Psoas muscle (tissue), 8 donors: ENCODE measurements around the gene HOXC10. TPM values are rescaled to one million over a fixed set of nuclear protein-coding genes. Genes with fewer than 3 reads are reported as not detected.

ENCODE experiments used
- ATAC-seq, 4 donors: fragments of 200-7000 bp; cut with Tn5 transposase; one replicate each; pipeline ENCODE4 v1.9.1; 2020; ENCODE audit warnings: moderate library complexity in 3 of 4, mild to moderate bottlenecking in 2 of 4
- DNase-seq, 2 donors: peaks; one replicate each; pipeline ENCODE4 v3.0.0-alpha.2; 2020
- H3K27ac ChIP-seq: fragments of 200-600 bp; one replicate; pipeline ENCODE4 v1.8.0; 2022
- H3K27me3 ChIP-seq, 3 donors: fragments of 200-600 bp in 1 of 3; one replicate each; pipeline versions ENCODE4 v1.6.1 to v1.8.0; 2013 to 2022; ENCODE audit warnings: low read length in 2 of 3, mild to moderate bottlenecking in 2 of 3, moderate library complexity in 1 of 3; ENCODE audit not compliant: insufficient read depth in 3 of 3
- H3K36me3 ChIP-seq, 2 donors: fragments of 200-600 bp in 1 of 2; one replicate each; pipeline versions ENCODE4 v1.6.1 to v1.8.0; 2013 to 2022; ENCODE audit warnings: low read depth in 1 of 2, mild to moderate bottlenecking in 1 of 2, moderate library complexity in 1 of 2; ENCODE audit not compliant: insufficient read depth in 1 of 2
- H3K4me1 ChIP-seq: fragments of 200-600 bp; one replicate; pipeline ENCODE4 v1.8.0; 2022
- H3K4me3 ChIP-seq: fragments of 200-600 bp; one replicate; pipeline ENCODE4 v1.8.0; 2022; ENCODE audit warnings: mild to moderate bottlenecking
- H3K9me3 ChIP-seq: fragments of 200-600 bp; one replicate; pipeline ENCODE4 v1.8.0; 2022
- CTCF ChIP-seq: fragments of 200-600 bp; IDR thresholded peaks from one replicate; pipeline ENCODE4 v1.8.0; 2022; ENCODE audit warnings: antibody characterized with exemption
- WGBS, 3 donors: extraction: QIAGEN DNeasy Blood & Tissue Kit; methylation state at CpG; one replicate each; pipeline versions ENCODE4 v1.1.6 to v1.1.7; 2013; 5-methylcytosine and 5-hydroxymethylcytosine counted together
- intact Hi-C, 2 donors: fragments of 100-400 bp; cut with DNase I; formaldehyde crosslinking; loops; one replicate each; pipeline versions ENCODE4 v1.11.0 to v1.14.2; 2022
- polyA plus RNA-seq, 3 donors: library from polyadenylated mRNA; stranded (reverse); fragments of 200-250 nt; gene quantifications; one replicate each; pipeline ENCODE4 v1.2.3, GENCODE V29; 2013
- total RNA-seq, 4 donors: library from RNA; stranded (reverse); fragmentation: NEBNext Ultra II Directional in 2 of 4; extraction: Animal tissue kit (Norgen Biotek cat#: 25700) in 2 of 4; gene quantifications; one replicate each; pipeline versions ENCODE4 v1.2.1 to v1.2.4, GENCODE V29; 2021 to 2023
- donor health status: healthy with polysubstance abuse.
- donor health status: DM: no; HTN: no; CAD: no; lungs with moderate emphysema.
- donor health status: Bipolar disorder and iron deficiency.
- donor health status: healthy.
- donor health status: DM: yes; HTN: yes; CAD: no.
- donor health status: DM: no; HTN: no; CAD: no.
- donor health status: DM: no; HTN: no; CAD: no.
- donor health status: DM: yes; HTN: yes; CAD: no.

HOXC10 gene
- total and polyA plus RNA-seq, 7 donors = 3.0 to 129 (median 62.0) TPM

- ATAC-seq (no peak), DNase-seq (no peak)
- H3K36me3 ChIP-seq = no peaks in the 10 kb centered on the region
- WGBS, 3 donors = 6 to 15% (median 10%) methylated on average over 28 of the region's 28 CpGs
- H3K4me1 ChIP-seq = peaks cover 41% of the 10 kb centered on the region
- H3K27me3 ChIP-seq = peaks cover 0 to 3% (median 0%) of the 10 kb centered on the region in 3 donors
- intact Hi-C loops = loop anchor here (5.0 to 10.0 kb wide), 2 partner anchors 368 to 385 kb away; no protein-coding TSS in a partner anchor
- TF ChIP-seq CTCF = peak; percentile 44
- H3K9me3 ChIP-seq = no peaks in the 10 kb centered on the region
- peak overlapping the region; percentile 95 for H3K27ac ChIP-seq
- peak overlapping the region; percentile 79 for H3K4me3 ChIP-seq
Measured at GRCh38 chr12:53989227-53990113, 4.5 kb downstream of the HOXC10 start.

DNA sequence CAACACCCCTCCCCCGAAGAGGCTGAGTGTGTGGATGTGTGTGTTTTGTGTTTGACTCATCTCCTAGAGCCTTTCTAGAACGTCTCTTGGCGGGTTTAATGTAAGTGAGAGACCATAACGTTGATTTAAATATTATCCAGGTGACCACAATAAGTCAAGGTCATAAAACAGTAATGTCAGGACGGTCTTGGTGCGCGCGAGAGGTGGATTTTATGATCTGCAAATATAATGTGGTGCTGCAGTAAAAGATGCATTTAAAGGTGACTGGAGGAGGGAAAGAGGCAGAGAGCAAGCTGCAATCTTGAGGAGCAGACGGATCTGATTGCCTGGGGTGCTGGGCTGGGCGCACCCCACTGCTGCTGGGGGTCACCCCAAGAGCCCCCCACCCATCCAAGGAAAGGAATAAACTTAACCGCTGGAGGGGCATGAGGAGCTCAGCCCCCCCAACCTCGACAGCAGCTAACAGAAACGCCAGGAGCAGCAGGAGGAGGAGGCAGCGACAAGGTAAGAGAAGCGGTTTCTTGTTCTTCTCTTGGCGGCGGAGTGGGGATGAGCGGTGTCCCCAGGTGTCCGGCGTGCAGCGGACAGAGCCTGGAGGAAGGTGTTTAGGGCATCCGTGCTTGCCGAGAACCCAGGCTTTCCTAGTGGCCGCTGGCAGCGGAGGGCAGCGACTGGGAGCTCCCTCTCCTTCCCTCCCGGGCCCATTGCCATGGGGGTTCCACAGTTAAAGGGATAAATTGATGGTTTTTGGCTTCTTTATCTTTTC, 5.5 kb downstream of the HOXC10 start:
- no peak for TF ChIP-seq CTCF
- no peaks in the 10 kb centered on the region for H3K36me3 ChIP-seq
- H3K27me3 ChIP-seq = peaks cover 0 to 3% (median 0%) of the 10 kb centered on the region in 3 donors
- no peaks in the 10 kb centered on the region for H3K9me3 ChIP-seq
- peak overlapping the region; percentile 79 for H3K4me3 ChIP-seq
- H3K4me1 ChIP-seq = peaks cover 41% of the 10 kb centered on the region
- WGBS, 3 donors = 10 to 24% (median 17%) methylated on average over 25 to 27 of the region's 27 CpGs
- H3K27ac ChIP-seq = peak overlapping the region; percentile 95
- intact Hi-C loops = no loop called here
- no peak for ATAC-seq
- no peak for DNase-seq

DNA sequence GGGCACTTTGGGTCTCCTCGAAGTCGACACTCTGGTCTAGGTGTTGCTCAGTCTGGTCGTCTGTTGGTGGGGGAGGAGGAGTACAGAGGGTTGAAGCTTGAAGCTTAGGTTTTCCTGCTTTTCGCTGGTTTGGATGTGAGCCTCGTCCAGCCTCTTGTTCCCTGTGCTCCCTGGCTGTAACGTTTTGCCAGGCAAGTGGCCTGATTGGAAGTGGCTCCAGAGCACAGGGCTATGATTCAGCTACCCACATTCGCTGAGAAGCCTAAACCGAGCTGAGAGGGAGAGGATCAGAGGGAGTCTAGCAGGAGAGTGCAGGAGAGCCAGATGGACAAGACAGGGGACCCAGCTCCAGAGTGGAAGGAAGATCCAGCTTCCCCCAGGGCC, 6.1 kb downstream of the HOXC10 start:
- H3K36me3 ChIP-seq = no peaks in the 10 kb centered on the region
- DNase-seq (peak in 1 of 2 donors; percentile 85), ATAC-seq (peak; percentile 21 to 70 (median 60))
- H3K4me3 ChIP-seq = peak overlapping the region; percentile 79
- 2 to 6% (median 4%) methylated on average over 6 to 8 of the region's 8 CpGs for WGBS, 3 donors
- no peak for TF ChIP-seq CTCF
- H3K4me1 ChIP-seq = peaks cover 41% of the 10 kb centered on the region
- intact Hi-C loops = no loop called here
- no peaks in the 10 kb centered on the region for H3K9me3 ChIP-seq
- peaks cover 0 to 3% (median 0%) of the 10 kb centered on the region in 3 donors for H3K27me3 ChIP-seq
- H3K27ac ChIP-seq = peak overlapping the region; percentile 95

GRCh38 chr12:53992377-53992889, 7.5 kb downstream of the HOXC10 start:
- no peaks in the 10 kb centered on the region for H3K9me3 ChIP-seq
- no peak for TF ChIP-seq CTCF
- peak overlapping the region; percentile 79 for H3K4me3 ChIP-seq
- DNase-seq (no peak), ATAC-seq (no peak)
- peak overlapping the region; percentile 95 for H3K27ac ChIP-seq
- peaks cover 41% of the 10 kb centered on the region for H3K4me1 ChIP-seq
- 52 to 58% (median 54%) methylated on average over 7 of the region's 7 CpGs for WGBS, 3 donors
- H3K27me3 ChIP-seq = peaks cover 0 to 3% (median 0%) of the 10 kb centered on the region in 3 donors
- no peaks in the 10 kb centered on the region for H3K36me3 ChIP-seq
- intact Hi-C loops = no loop called here
